Ectodermal cell (in vitro differentiated cells): ENCODE data around the gene RAD9A.

Source experiments
- H3K27ac ChIP-seq: 2 replicates; pipeline ENCODE4 v1.7.0; 2013; ENCODE audit warnings: mild to moderate bottlenecking, low read depth, low read length; ENCODE audit not compliant: insufficient read depth, poor library complexity, severe bottlenecking
- H3K27me3 ChIP-seq: 2 replicates; pipeline ENCODE4 v1.7.0; 2013; ENCODE audit warnings: mild to moderate bottlenecking, low read length; ENCODE audit not compliant: insufficient read depth, control insufficient read depth, poor library complexity, severe bottlenecking
- H3K36me3 ChIP-seq: one replicate; pipeline ENCODE4 v1.7.0; 2013; ENCODE audit warnings: low read length; ENCODE audit not compliant: control insufficient read depth, insufficient read depth
- H3K4me1 ChIP-seq: one replicate; pipeline ENCODE4 v1.7.0; 2013; ENCODE audit warnings: low read length; ENCODE audit not compliant: control insufficient read depth, insufficient read depth
- H3K4me3 ChIP-seq: 2 replicates; pipeline ENCODE4 v1.7.0; 2013; ENCODE audit warnings: low read depth, low read length, control low read depth; ENCODE audit not compliant: insufficient read depth
- H3K9me3 ChIP-seq: 2 replicates; pipeline ENCODE4 v1.7.0; 2013; ENCODE audit warnings: mild to moderate bottlenecking, low read length, moderate library complexity; ENCODE audit not compliant: control insufficient read depth
- WGBS, 2 experiments: methylation state at CpG; one replicate each; pipeline ENCODE4 v1.1.7; 2013; ENCODE audit warnings: missing lambda C conversion rate in 2 of 2; 5-methylcytosine and 5-hydroxymethylcytosine counted together

RAD9A gene

GRCh38 chr11:67369801-67370284 is 21.9 kb upstream of the RAD9A start:
- no peak overlapping the region for H3K4me3 ChIP-seq
- H3K27ac ChIP-seq, result no peak overlapping the region
- H3K27me3 ChIP-seq, result peaks cover 52% of the 10 kb centered on the region
- no peaks in the 10 kb centered on the region for H3K36me3 ChIP-seq
- 62 to 68% methylated on average over 12 of the region's 12 CpGs for WGBS, 2 experiments
- peaks cover 43% of the 10 kb centered on the region for H3K4me1 ChIP-seq
- H3K9me3 ChIP-seq, result no peaks in the 10 kb centered on the region

GRCh38 chr11:67370351-67371076 is 21.3 kb upstream of the RAD9A start:
- 50 to 55% methylated on average over 14 of the region's 14 CpGs for WGBS, 2 experiments
- no peak overlapping the region for H3K27ac ChIP-seq
- H3K4me1 ChIP-seq, result peaks cover 45% of the 10 kb centered on the region
- no peaks in the 10 kb centered on the region for H3K36me3 ChIP-seq
- H3K27me3 ChIP-seq, result peaks cover 58% of the 10 kb centered on the region
- no peaks in the 10 kb centered on the region for H3K9me3 ChIP-seq
- H3K4me3 ChIP-seq, result no peak overlapping the region

- H3K9me3 ChIP-seq, result no peaks in the 10 kb centered on the region
- H3K36me3 ChIP-seq, result no peaks in the 10 kb centered on the region
- H3K27me3 ChIP-seq, result peaks cover 67% of the 10 kb centered on the region
- peaks cover 45% of the 10 kb centered on the region for H3K4me1 ChIP-seq
- no peak overlapping the region for H3K27ac ChIP-seq
- WGBS, 2 experiments, result 46 to 47% methylated on average over 8 of the region's 8 CpGs
- H3K4me3 ChIP-seq, result no peak overlapping the region
These were observed 20.4 kb upstream of the RAD9A start for GRCh38 chr11:67371189-67371910.

GRCh38 chr11:67371911-67372320 is 19.9 kb upstream of the RAD9A start:
- no peaks in the 10 kb centered on the region for H3K9me3 ChIP-seq
- peaks cover 49% of the 10 kb centered on the region for H3K4me1 ChIP-seq
- H3K27ac ChIP-seq, result no peak overlapping the region
- H3K4me3 ChIP-seq, result peak overlapping the region; percentile 12
- no peaks in the 10 kb centered on the region for H3K36me3 ChIP-seq
- 8 to 12% methylated on average over 16 of the region's 16 CpGs for WGBS, 2 experiments
- H3K27me3 ChIP-seq, result peaks cover 72% of the 10 kb centered on the region

GRCh38 chr11:67372321-67372992 is 19.3 kb upstream of the RAD9A start:
- no peaks in the 10 kb centered on the region for H3K36me3 ChIP-seq
- H3K4me1 ChIP-seq, result peaks cover 50% of the 10 kb centered on the region
- peak overlapping the region; percentile 47 for H3K4me3 ChIP-seq
- H3K27ac ChIP-seq, result no peak overlapping the region
- WGBS, 2 experiments, result 0% methylated on average over 78 of the region's 78 CpGs
- no peaks in the 10 kb centered on the region for H3K9me3 ChIP-seq
- H3K27me3 ChIP-seq, result peaks cover 78% of the 10 kb centered on the region

GRCh38 chr11:67372993-67373647 is 18.7 kb upstream of the RAD9A start, which contains the start of gene CLCF1:
TSS of gene CLCF1 (minus strand) at chr11:67373598. CDS start at chr11:67373539, 59 bp downstream.
- H3K27ac ChIP-seq, result no peak within 1 kb of the TSS
- peaks cover 83% of the 10 kb centered on the region for H3K27me3 ChIP-seq
- H3K36me3 ChIP-seq, result no peaks in the 10 kb centered on the region
- H3K4me1 ChIP-seq, result peaks cover 50% of the 10 kb centered on the region
- peak within 1 kb of the TSS; percentile 47 for H3K4me3 ChIP-seq
- H3K9me3 ChIP-seq, result no peaks in the 10 kb centered on the region
- 0% methylated on average over 75 to 76 of the region's 76 CpGs for whole genome bisulfite sequencing, 2 experiments

- H3K36me3 ChIP-seq, result no peaks in the 10 kb centered on the region
- H3K9me3 ChIP-seq, result no peaks in the 10 kb centered on the region
- peak overlapping the region; percentile 47 for H3K4me3 ChIP-seq
- H3K27ac ChIP-seq, result no peak overlapping the region
- H3K4me1 ChIP-seq, result peaks cover 50% of the 10 kb centered on the region
- 1% methylated on average over 36 to 39 of the region's 40 CpGs for WGBS, 2 experiments
- peaks cover 82% of the 10 kb centered on the region for H3K27me3 ChIP-seq
These were observed 17.9 kb upstream of the RAD9A start for GRCh38 chr11:67373648-67374570.

GRCh38 chr11:67374571-67375281 is 17.1 kb upstream of the RAD9A start:
- no peaks in the 10 kb centered on the region for H3K9me3 ChIP-seq
- peak overlapping the region; percentile 47 for H3K4me3 ChIP-seq

More at GRCh38 chr11:67374571-67375281, 17.1 kb upstream of the RAD9A start:
- H3K4me1 ChIP-seq, result peaks cover 57% of the 10 kb centered on the region
- 10 to 11% methylated on average over 7 of the region's 9 CpGs for WGBS, 2 experiments
- H3K36me3 ChIP-seq, result no peaks in the 10 kb centered on the region
- H3K27me3 ChIP-seq, result peaks cover 73% of the 10 kb centered on the region
- H3K27ac ChIP-seq, result no peak overlapping the region
